Brain microvascular endothelial cell (primary cell): ENCODE data around the gene KNG1.
A peak's percentile ranks its signal among the peaks of the same experiment; 100 is the strongest.

Experiments used
- DNase-seq: peaks from one replicate; pipeline ENCODE4 v3.0.0-alpha.2; 2020
- H3K27ac ChIP-seq: fragments of 250-450 bp; sonication (Bioruptor Pico); 2 replicates; pipeline ENCODE4 v1.5.1; 2020; ENCODE audit warnings: mild to moderate bottlenecking, moderate library complexity
- H3K27me3 ChIP-seq: fragments of 250-450 bp; sonication (Bioruptor Pico); replicated peaks from 2 replicates; pipeline ENCODE4 v1.5.1; 2020; ENCODE audit warnings: mild to moderate bottlenecking
- H3K36me3 ChIP-seq: fragments of 250-450 bp; sonication (Bioruptor Pico); replicated peaks from 2 replicates; pipeline ENCODE4 v1.5.1; 2020; ENCODE audit warnings: mild to moderate bottlenecking
- H3K4me3 ChIP-seq: 2 replicates; pipeline ENCODE4 v1.5.1; 2011; ENCODE audit warnings: low read depth, mild to moderate bottlenecking, control low read depth, low read length, moderate library complexity
- CTCF ChIP-seq: IDR thresholded peaks from 2 replicates; pipeline ENCODE4 v1.5.1; 2011; ENCODE audit warnings: low read depth, mild to moderate bottlenecking, moderate library complexity, low read length, control low read depth, inconsistent platforms; ENCODE audit errors: missing control alignments
- in situ Hi-C: cut with HindIII; loops from 2 replicates; pipeline ENCODE4 v1.10.0; 2017; ENCODE audit warnings: low sequenced_read_pairs, low pct_ligation_motif_present

The KNG1 gene

GRCh38 chr3:186751480-186751879 lies 34.3 kb downstream of the KNG1 start:
- Histone ChIP-seq H3K27ac (no peak overlapping the region), H3K4me3 (no peak overlapping the region), H3K36me3 (no peaks in the 10 kb centered on the region), H3K27me3 (no peaks in the 10 kb centered on the region)
- no peak for DNase-seq
- no peak for TF ChIP-seq CTCF
- in situ Hi-C loops = no loop called here

- peak; percentile 61 for DNase-seq
- Histone ChIP-seq H3K27me3 (no peaks in the 10 kb centered on the region), H3K4me3 (no peak overlapping the region), H3K27ac (peak overlapping the region; percentile 57), H3K36me3 (no peaks in the 10 kb centered on the region)
- in situ Hi-C loops = no loop called here
- no peak for TF ChIP-seq CTCF
Measured at GRCh38 chr3:186754006-186754405, 36.8 kb downstream of the KNG1 start.

- H3K36me3 ChIP-seq = no peaks in the 10 kb centered on the region
- no peaks in the 10 kb centered on the region for H3K27me3 ChIP-seq
- in situ Hi-C loops = no loop called here
- no peak for TF ChIP-seq CTCF
- no peak for DNase-seq
- H3K4me3 ChIP-seq = no peak overlapping the region
- H3K27ac ChIP-seq = no peak overlapping the region
Measured at GRCh38 chr3:186754871-186755270, 37.7 kb downstream of the KNG1 start.

GRCh38 chr3:186757214-186757613 lies 40.1 kb downstream of the KNG1 start:
- Histone ChIP-seq H3K27ac (no peak overlapping the region), H3K27me3 (no peaks in the 10 kb centered on the region), H3K36me3 (no peaks in the 10 kb centered on the region), H3K4me3 (no peak overlapping the region)
- no peak for TF ChIP-seq CTCF
- DNase-seq = no peak
- in situ Hi-C loops = no loop called here

- no peak for DNase-seq
- Histone ChIP-seq H3K36me3 (no peaks in the 10 kb centered on the region), H3K27ac (no peak overlapping the region), H3K27me3 (no peaks in the 10 kb centered on the region), H3K4me3 (no peak overlapping the region)
- in situ Hi-C loops = no loop called here
- TF ChIP-seq CTCF = no peak
Measured at GRCh38 chr3:186757686-186758220, 40.6 kb downstream of the KNG1 start.

- in situ Hi-C loops = no loop called here
- DNase-seq = no peak
- no peak for TF ChIP-seq CTCF
- Histone ChIP-seq H3K27me3 (no peaks in the 10 kb centered on the region), H3K4me3 (no peak overlapping the region), H3K36me3 (no peaks in the 10 kb centered on the region), H3K27ac (no peak overlapping the region)
Measured at GRCh38 chr3:186759231-186759930, 42.2 kb downstream of the KNG1 start.
